ENCODE data around the gene DCUN1D5. TPM values are rescaled to one million over a fixed set of nuclear protein-coding genes. Genes with fewer than 3 reads are reported as not detected.

The DCUN1D5 gene
- total and polyA plus RNA-seq, 7 experiments from 2014 or later: 12.2 to 28.5 (median 14.8) TPM

DNA sequence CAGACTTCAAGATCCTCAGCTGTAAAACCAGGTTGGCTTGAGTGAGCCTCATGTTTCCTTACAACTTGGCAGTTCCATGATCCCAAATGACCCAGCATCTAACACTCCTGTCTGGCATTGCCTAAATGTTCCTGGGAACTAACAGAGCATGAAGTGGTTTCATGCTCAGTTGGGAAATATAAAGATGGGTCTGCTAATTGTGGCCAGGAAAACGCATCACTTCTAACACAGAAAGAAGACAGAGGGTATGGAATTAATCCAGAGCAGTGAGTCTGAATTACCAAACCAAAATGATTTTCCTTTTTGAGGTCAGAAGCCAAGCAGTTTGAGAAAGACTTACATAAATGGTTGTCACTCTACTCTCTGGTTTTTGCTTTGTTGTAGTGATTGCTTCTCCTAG, 75.9 kb downstream of the DCUN1D5 start:
- no peak overlapping the region for H3K27ac ChIP-seq (ENCODE audit: low read depth, low read length)
- Mint-ChIP-seq H3K4me1 (no peaks in the 10 kb centered on the region), H3K27ac (no peak overlapping the region), H3K9me3 (peaks cover 0 to 18% (median 4%) of the 10 kb centered on the region in 11 donors), H3K27me3 (peaks cover 9 to 21% (median 12%) of the 10 kb centered on the region in 5 donors), H3K4me3 (no peak overlapping the region), H3K36me3 (peaks cover 0 to 3% (median 0%) of the 10 kb centered on the region in 5 donors)
- no peaks in the 10 kb centered on the region for H3K36me3 ChIP-seq (ENCODE audit: control insufficient read depth in 2 of 3, insufficient read depth in 3 of 3, low read length in 3 of 3)
- no peaks in the 10 kb centered on the region for H3K9me3 ChIP-seq (ENCODE audit: control insufficient read depth in 2 of 3, low read length in 3 of 3)
- ChIA-PET CTCF (no interaction called here), POLR2A (no interaction called here)
- no peak for DNase-seq
- intact Hi-C loops (cut with micrococcal nuclease): no loop called here
- no peaks in the 10 kb centered on the region for H3K27me3 ChIP-seq (ENCODE audit: control insufficient read depth in 2 of 2, insufficient read depth in 2 of 2, low read length in 2 of 2)
- ATAC-seq: no peak
- no peaks in the 10 kb centered on the region for H3K4me1 ChIP-seq (ENCODE audit: control insufficient read depth in 2 of 2, insufficient read depth in 2 of 2, low read length in 2 of 2)
- H3K4me3 ChIP-seq (ENCODE audit: low read length): no peak overlapping the region

GRCh38 chr11:103013421-103013820, 78.5 kb downstream of the DCUN1D5 start:
- Mint-ChIP-seq H3K4me3 (no peak overlapping the region), H3K27ac (no peak overlapping the region), H3K4me1 (no peaks in the 10 kb centered on the region), H3K36me3 (peaks cover 0 to 12% (median 2%) of the 10 kb centered on the region in 5 donors), H3K9me3 (peaks cover 8 to 44% (median 15%) of the 10 kb centered on the region in 11 donors), H3K27me3 (peaks cover 3 to 20% (median 12%) of the 10 kb centered on the region in 5 donors)
- ChIA-PET CTCF (interaction anchor here (0.6 kb wide), 1 partner anchor 549 kb away, joined by 4 read pairs; no protein-coding TSS in a partner anchor), POLR2A (no interaction called here)
- Histone ChIP-seq H3K9me3 (ENCODE audit: control insufficient read depth in 2 of 3, low read length in 3 of 3) (peaks cover 0 to 10% (median 0%) of the 10 kb centered on the region in 3 experiments), H3K4me1 (ENCODE audit: control insufficient read depth in 2 of 2, insufficient read depth in 2 of 2, low read length in 2 of 2) (no peaks in the 10 kb centered on the region), H3K27ac (ENCODE audit: low read depth, low read length) (no peak overlapping the region), H3K27me3 (ENCODE audit: control insufficient read depth in 2 of 2, insufficient read depth in 2 of 2, low read length in 2 of 2) (no peaks in the 10 kb centered on the region), H3K36me3 (ENCODE audit: control insufficient read depth in 2 of 3, insufficient read depth in 3 of 3, low read length in 3 of 3) (no peaks in the 10 kb centered on the region), H3K4me3 (ENCODE audit: low read length) (no peak overlapping the region)
- ATAC-seq (no peak), DNase-seq (no peak)
- intact Hi-C loops (cut with micrococcal nuclease): no loop called here

Other genes with a start within 250 kb of the DCUN1D5 start
- gene MMP3, start 248.6 kb downstream of the DCUN1D5 start, total RNA-seq: not detected
- gene MMP3, start 248.6 kb downstream of the DCUN1D5 start, polyA plus RNA-seq: not detected
- gene MMP12, start 217.2 kb downstream of the DCUN1D5 start, total RNA-seq: not detected
- not detected for gene MMP12, start 217.2 kb downstream of the DCUN1D5 start, polyA plus RNA-seq
- not detected for gene MMP13, start 136.4 kb downstream of the DCUN1D5 start, total RNA-seq
- gene MMP13, start 136.4 kb downstream of the DCUN1D5 start, polyA plus RNA-seq: not detected
- gene DYNC2H1, start 17.3 kb upstream of the DCUN1D5 start, total RNA-seq: 1 to 10 TPM; 1.5 to 4.2 (median 3.0) TPM
- under 1 TPM; 0.31 to 0.53 TPM for gene DYNC2H1, start 17.3 kb upstream of the DCUN1D5 start, polyA plus RNA-seq